ENCODE data around the gene ARF5. TPM values are rescaled to one million over a fixed set of nuclear protein-coding genes. Genes with fewer than 3 reads are reported as not detected.

ARF5 gene
- total RNA-seq, 1 experiment from 2014 or later = 138 TPM

GRCh38 chr7:127619681-127620405 is 31.6 kb downstream of the ARF5 start:
- no peak for DNase-seq (ENCODE audit: low read depth, low spot score)
- in situ Hi-C loops (cut with HindIII; ENCODE audit: low pct_unique_long_range_greater_than_20kb, low sequenced_read_pairs) = no loop called here

GRCh38 chr7:127620406-127621233 is 32.4 kb downstream of the ARF5 start:
- in situ Hi-C loops (cut with HindIII; ENCODE audit: low pct_unique_long_range_greater_than_20kb, low sequenced_read_pairs) = no loop called here
- no peak for DNase-seq (ENCODE audit: low read depth, low spot score)

- in situ Hi-C loops (cut with HindIII; ENCODE audit: low pct_unique_long_range_greater_than_20kb, low sequenced_read_pairs) = no loop called here
- no peak for DNase-seq (ENCODE audit: low read depth, low spot score)
Measured at GRCh38 chr7:127625331-127625730, 37.1 kb downstream of the ARF5 start.

- in situ Hi-C loops (cut with HindIII; ENCODE audit: low pct_unique_long_range_greater_than_20kb, low sequenced_read_pairs) = no loop called here
- peak; percentile 57 for DNase-seq (ENCODE audit: low read depth, low spot score)
Measured at GRCh38 chr7:127628445-127628844, 40.2 kb downstream of the ARF5 start.

- in situ Hi-C loops (cut with HindIII; ENCODE audit: low pct_unique_long_range_greater_than_20kb, low sequenced_read_pairs) = no loop called here
- DNase-seq (ENCODE audit: low read depth, low spot score) = peak; percentile 77
Measured at GRCh38 chr7:127629268-127629854, 41.1 kb downstream of the ARF5 start.

GRCh38 chr7:127632276-127632910 is 44.2 kb downstream of the ARF5 start:
- in situ Hi-C loops (cut with HindIII; ENCODE audit: low pct_unique_long_range_greater_than_20kb, low sequenced_read_pairs) = no loop called here
- no peak for DNase-seq (ENCODE audit: low read depth, low spot score)

GRCh38 chr7:127635659-127636285 is 47.6 kb downstream of the ARF5 start:
- no peak for DNase-seq (ENCODE audit: low read depth, low spot score)
- in situ Hi-C loops (cut with HindIII; ENCODE audit: low pct_unique_long_range_greater_than_20kb, low sequenced_read_pairs) = no loop called here

- in situ Hi-C loops (cut with HindIII; ENCODE audit: low pct_unique_long_range_greater_than_20kb, low sequenced_read_pairs) = no loop called here
- no peak for DNase-seq (ENCODE audit: low read depth, low spot score)
Measured at GRCh38 chr7:127638197-127638596, 50.0 kb downstream of the ARF5 start.

Other genes starting within 250 kb of the ARF5 start
- gene ZNF800, start 195.7 kb upstream of the ARF5 start, total RNA-seq (2014; rRNA removed; shearing (Covaris generic)) = 21.4 and 22.1 TPM in 2 replicates
- 25.8 and 26.9 TPM in 2 replicates for gene GCC1, start 2.8 kb upstream of the ARF5 start, total RNA-seq (2014; rRNA removed; shearing (Covaris generic))
- gene FSCN3, start 5.3 kb downstream of the ARF5 start, total RNA-seq (2014; rRNA removed; shearing (Covaris generic)) = 0.75 and 2.7 TPM in 2 replicates
- gene PAX4, start 29.7 kb downstream of the ARF5 start, total RNA-seq (2014; rRNA removed; shearing (Covaris generic)) = not detected in 2 replicates
- 263 and 271 TPM in 2 replicates for gene SND1, start 63.8 kb downstream of the ARF5 start, total RNA-seq (2014; rRNA removed; shearing (Covaris generic))

Measured in SK-MEL-5 (cell line).